GM21447 (cell line): ENCODE measurements around the gene PAK5.

Source experiments
- ATAC-seq: cut with Tn5 transposase; IDR thresholded peaks from one replicate; pipeline ENCODE4 v1.9.1; 2021; ENCODE audit not compliant: unreplicated experiment

The PAK5 gene

DNA sequence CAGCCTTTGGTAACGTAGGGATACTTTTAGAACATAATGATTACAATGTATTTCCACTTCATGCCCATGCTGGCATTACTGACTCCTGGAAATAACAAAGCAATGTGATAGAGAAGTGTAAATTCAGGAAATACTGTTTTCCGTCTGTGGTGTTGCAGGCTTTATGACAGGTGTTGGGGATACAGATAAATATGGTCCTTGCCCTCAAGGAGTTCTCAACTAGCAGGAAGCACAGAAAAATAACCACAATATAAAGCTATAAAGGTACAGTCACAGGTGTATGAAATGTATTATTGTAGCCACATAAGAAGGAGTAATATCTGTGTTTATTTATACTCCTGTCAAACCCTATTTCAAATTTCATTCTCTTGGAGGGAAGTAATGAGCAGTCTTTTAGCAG is 337.4 kb downstream of the PAK5 start:
- no peak for ATAC-seq

DNA sequence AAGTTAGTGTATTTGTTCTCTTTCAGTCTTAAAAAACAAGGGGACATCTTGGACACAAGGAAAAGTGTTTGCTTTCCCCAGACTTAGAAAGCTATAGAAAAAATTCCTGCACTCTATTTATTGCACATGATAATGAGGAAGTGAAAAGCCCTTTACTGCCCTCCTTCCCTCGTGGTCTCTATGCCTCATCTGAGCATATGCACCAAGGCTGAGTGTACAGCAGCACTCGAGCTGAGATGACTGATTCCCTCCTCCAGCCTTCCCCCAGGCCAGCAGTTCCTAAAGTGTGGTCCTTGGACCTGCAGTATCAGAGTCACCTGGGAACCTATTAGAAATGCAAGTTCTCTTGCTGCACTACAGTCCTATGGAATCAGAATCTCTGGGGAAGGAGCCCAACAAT is 338.8 kb downstream of the PAK5 start:
- no peak for ATAC-seq

DNA sequence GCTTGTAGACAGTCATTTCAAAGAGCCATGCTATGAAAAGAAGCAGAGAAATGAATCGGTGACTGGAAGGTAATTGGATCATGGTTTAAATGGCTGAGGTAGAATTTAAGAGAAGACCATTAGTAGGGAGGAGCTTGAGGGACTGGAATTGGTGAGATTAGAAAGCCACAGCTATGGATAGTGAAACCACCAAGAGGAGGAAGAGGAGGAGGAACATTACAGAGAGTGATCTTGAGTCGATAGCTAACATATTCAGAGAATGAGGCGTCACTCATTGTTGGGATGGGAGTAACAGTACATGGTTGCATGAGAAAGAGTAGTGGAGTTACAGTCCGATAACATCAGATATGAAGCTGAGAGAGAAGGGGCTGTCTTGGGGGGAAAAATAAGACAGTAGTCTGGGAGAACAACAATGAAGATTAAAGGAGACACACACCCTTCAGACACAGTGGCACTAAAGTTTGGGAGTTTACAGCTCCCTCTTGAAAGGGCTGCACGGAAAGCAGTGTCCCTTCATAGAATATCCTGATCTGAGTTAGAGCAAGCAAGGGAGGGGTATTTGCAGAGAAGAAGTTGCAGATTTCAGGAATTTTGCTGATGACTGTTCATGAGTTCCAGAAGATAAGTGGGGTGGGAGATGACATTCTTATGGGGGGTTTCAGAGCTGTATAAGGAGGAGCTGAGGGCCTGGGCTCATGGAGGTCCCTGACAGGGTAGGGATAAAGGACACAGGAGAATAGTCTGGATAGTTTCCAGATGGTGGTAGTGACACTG is 339.6 kb downstream of the PAK5 start:
- no peak for ATAC-seq

DNA sequence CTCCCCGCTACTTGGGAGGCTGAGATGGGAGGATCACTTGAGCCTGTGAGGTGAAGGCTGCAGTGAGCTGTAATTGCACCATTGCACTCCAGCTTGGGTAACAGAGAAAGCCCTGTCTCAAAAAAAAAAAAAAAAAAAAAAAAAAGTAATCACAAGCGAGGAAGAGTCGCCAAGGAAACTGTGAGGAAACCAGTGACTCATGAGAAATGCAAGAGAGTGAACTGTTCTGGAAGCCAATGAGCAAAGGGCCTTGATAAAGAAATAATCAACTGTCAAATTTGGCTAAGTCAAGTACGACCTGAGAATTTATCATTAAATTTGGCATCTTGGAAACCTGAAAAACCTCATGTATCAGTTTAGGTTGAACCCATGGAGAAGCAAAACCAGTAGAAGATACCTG is 340.6 kb downstream of the PAK5 start:
- no peak for ATAC-seq

DNA sequence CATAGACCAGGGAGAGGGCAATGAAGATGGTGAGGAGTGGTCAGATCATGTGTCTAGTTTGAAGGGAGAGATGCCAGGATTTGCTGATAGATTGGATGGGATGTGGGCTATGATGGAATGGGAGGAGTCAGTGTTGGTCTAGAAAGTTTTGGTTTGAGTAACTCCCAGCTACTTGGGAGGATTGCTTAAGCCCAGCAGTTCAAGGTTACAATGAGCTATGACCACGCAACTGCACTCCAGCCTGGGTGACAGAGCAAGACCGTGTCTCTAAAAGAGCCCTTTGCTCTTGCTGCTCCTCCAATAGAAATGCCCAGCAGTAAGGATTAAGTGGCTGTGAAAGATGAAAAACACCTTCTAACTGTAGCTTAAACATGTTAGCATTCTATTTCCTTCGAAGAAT is 342.7 kb downstream of the PAK5 start:
- no peak for ATAC-seq

DNA sequence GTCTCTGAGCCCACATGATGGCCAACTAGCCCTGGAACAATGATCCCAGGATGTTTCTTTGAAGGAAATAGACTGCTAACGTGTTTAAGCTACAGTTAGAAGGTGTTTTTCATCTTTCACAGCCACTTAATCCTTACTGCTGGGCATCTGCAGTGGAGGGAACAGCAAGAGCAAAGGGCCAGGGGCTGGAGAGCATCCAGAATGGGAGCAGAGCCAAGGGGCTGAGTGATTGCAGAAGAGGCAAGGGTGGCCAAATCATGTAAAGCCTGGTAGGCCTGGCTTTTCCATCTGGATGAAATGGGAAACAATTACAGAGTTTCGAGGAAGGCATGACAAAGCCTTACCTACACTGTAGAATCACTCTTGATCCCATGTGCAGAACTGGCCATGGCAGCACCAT is 343.2 kb downstream of the PAK5 start:
- ATAC-seq = no peak

DNA sequence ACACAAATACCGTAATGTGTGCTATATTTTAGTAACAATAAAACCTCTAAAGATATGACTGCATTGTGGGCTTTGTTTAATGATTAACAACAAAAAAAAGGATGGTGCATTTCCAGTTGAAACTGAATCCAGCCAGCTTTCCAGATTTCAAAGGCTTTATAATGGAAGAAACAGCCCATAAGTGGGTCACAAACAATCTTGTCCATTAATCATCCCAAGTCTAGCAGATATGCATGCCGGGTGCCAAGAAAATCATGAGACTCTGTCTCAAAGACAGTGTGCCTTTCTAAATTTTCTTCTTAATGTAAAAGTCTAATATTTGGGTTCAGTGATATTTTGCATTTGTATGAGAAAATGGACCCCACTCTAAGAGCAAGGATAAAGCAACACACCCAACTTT is 345.1 kb downstream of the PAK5 start:
- no peak for ATAC-seq

DNA sequence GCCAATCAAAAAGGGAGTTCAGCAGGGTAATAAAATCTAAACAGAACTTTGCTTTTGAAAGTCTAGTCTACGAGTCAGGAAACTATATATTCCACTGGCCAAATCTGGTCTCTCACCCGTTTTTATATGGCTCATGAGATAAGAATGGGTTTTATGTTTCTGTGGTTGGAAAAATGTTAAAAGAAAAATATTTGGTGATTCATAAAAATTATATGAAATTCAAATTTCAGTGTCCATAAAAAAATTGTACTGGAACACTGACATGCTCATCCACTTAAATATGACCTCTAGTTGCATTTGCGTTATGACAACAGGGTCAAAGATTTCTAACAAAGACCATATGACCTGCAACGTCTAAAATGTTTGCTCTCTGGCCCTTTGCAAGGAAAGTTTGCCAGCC is 346.8 kb downstream of the PAK5 start:
- ATAC-seq = no peak

DNA sequence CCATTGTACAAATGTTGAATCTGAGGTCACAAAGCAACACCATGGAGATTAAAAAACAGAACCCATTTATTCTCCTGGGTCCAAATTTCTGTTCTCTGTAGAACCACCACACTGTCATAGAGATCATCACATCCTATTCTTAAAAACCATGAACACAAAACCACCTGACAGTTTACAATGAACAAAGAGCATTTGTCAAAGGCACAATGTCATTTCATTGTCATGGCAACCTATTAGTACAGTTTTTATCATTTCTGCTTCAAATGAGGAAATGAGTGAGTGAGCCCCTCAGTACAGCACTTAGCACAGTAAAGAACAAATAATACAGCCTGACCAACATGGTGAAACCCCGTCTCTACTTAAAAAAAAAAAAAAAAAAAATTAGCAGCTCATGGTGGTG is 347.6 kb downstream of the PAK5 start:
- no peak for ATAC-seq

DNA sequence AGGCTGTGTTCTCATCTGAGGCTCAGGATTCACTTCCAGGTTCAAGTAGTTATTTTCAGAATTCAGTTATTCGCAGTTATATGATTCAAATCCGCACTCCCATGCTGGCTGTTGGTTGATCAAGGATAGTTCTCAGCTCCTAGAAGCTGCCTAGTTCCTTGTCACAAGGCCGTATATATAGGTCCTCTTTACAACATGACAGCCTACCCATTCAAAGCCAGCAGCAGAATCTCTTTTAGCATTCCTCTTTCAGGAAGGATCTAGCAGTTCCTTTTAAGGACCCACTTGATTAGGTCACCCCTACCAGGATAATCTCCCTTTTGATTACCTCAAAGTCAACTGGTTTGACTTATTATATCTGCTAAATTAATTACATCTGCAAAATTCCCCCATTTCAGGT is 348.2 kb downstream of the PAK5 start:
- no peak for ATAC-seq

DNA sequence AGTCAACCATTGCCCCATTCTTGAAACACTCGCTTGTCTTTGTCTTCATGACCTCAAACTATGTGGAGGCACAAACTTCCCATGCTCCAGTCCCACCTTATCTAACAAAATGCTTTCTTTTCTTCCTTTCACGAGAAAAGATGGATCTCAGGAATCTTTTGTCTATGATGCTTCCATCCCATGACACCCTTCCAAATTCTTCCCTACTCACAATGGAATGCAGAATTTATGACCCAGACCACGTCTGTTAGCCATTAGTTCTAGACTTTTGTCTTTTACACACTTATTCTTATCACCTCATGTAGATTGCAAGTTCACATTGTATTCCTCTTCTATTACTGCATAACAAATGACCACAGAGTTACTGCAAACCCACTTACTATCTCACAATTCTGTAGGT is 348.7 kb downstream of the PAK5 start:
- ATAC-seq = no peak

DNA sequence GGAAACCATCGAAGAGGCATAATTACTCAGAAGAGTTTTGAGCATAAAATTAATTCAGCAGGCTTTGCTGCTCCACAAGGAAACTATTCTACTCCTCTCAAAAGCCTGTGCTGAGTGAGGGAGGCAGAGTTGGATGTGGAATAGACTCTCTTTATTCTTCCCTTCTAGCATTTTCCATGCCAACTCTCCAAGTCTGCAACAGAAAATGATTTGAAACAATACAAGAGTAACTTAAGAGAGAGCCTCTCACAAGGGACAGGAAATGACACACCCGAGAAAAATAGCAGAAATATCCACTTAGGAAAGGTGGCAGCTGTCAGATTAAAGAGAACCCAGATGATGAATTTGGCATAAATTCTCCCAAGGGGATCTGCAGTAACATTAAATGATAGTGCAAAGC is 350.8 kb downstream of the PAK5 start:
- ATAC-seq = no peak
